ENCODE data around the gene ACMSD. TPM values are rescaled to one million over a fixed set of nuclear protein-coding genes. Genes with fewer than 3 reads are reported as not detected.
"Not testable (repeated sequence)": the region's sequence is repeated elsewhere in the genome, so short reads cannot be mapped to it uniquely, and the experiment has no call there.

Gene ACMSD
- total RNA-seq, 1 experiment from 2014 or later, result not detected

- peak; percentile 79 for DNase-seq
- H2AFZ ChIP-seq (ENCODE audit: low read length), result 0 out of 2 replicates have a peak overlapping the region, but pooled peaks have one; percentile 2
- no peaks in the 10 kb centered on the region for H3K9me2 ChIP-seq (replicated peaks; ENCODE audit: low read length)
- no peaks in the 10 kb centered on the region for H3K36me3 ChIP-seq (ENCODE audit: low read depth, low read length)
- ChIA-PET POLR2A (ENCODE audit: unreplicated experiment) (interaction anchor here (0.6 kb wide), 1 partner anchor 48 kb away, joined by 8 read pairs; no protein-coding TSS in a partner anchor), CTCF (interaction anchor here (0.6 kb wide), 1 partner anchor 132 kb away, joined by 4 read pairs; no protein-coding TSS in a partner anchor)
- peak overlapping the region; percentile 93 for H3K27ac ChIP-seq (ENCODE audit: low read length)
- BruUV-seq (replicated peaks), result no TSS peak
- TF ChIP-seq EZH2phosphoT487 (IDR thresholded peaks at IDR 0.05; ENCODE audit: borderline replicate concordance, low read length) (no peak), EZH2 (IDR thresholded peaks at IDR 0.05; ENCODE audit: low read length, unreplicated experiment) (no peak), CTCF (conservative IDR thresholded peaks at IDR 0.05; ENCODE audit: low read depth, low read length) (no peak)
- no peak overlapping the region for H3K4me3 ChIP-seq (ENCODE audit: low read length)
- peak overlapping the region; percentile 52 for H3K4me2 ChIP-seq (ENCODE audit: low read length)
- H4K20me1 ChIP-seq (ENCODE audit: low read length), result no peaks in the 10 kb centered on the region
- peaks cover 39% of the 10 kb centered on the region for H3K4me1 ChIP-seq (ENCODE audit: insufficient read depth, low read length)
- peaks cover 4% of the 10 kb centered on the region for H3F3A ChIP-seq (ENCODE audit: low read length, unreplicated experiment)
- no peaks in the 10 kb centered on the region for H3K27me3 ChIP-seq (ENCODE audit: low read length)
- peak; percentile 65 for ATAC-seq
- no peaks in the 10 kb centered on the region for H3K9me3 ChIP-seq (ENCODE audit: low read length)
- peak overlapping the region; percentile 50 for H3K9ac ChIP-seq (ENCODE audit: low read length)
- intact Hi-C loops (cut with micrococcal nuclease), result loop anchor here (2.0 kb wide), 1 partner anchor 21 kb away; no protein-coding TSS in a partner anchor
- no peaks in the 10 kb centered on the region for H3K79me2 ChIP-seq (ENCODE audit: low read length)
Observed at GRCh38 chr2:134845719-134846118, 7.3 kb downstream of the ACMSD start.

- DNase-seq, result no peak
- CTCF ChIA-PET, result no interaction called here
- intact Hi-C loops (cut with micrococcal nuclease), result no loop called here
Observed at GRCh38 chr2:134846213-134846612, 7.8 kb downstream of the ACMSD start.

GRCh38 chr2:134847582-134847981 is 9.2 kb downstream of the ACMSD start:
- CTCF ChIA-PET; H3K9me3 ChIP-seq (ENCODE audit: low read length); DNase-seq; intact Hi-C loops (cut with micrococcal nuclease); ATAC-seq; H3K4me2 ChIP-seq (ENCODE audit: low read length); BruUV-seq (replicated peaks); H3K27ac ChIP-seq (ENCODE audit: low read length); H3K9me2 ChIP-seq (replicated peaks; ENCODE audit: low read length); POLR2A ChIA-PET (ENCODE audit: unreplicated experiment); H3K27me3 ChIP-seq (ENCODE audit: low read length); H3F3A ChIP-seq (ENCODE audit: low read length, unreplicated experiment); H3K4me3 ChIP-seq (ENCODE audit: low read length); H3K9ac ChIP-seq (ENCODE audit: low read length); H4K20me1 ChIP-seq (ENCODE audit: low read length); H3K79me2 ChIP-seq (ENCODE audit: low read length); H3K36me3 ChIP-seq (ENCODE audit: low read depth, low read length); H2AFZ ChIP-seq (ENCODE audit: low read length): not testable (repeated sequence)
- peaks cover 37% of the 10 kb centered on the region for H3K4me1 ChIP-seq (ENCODE audit: insufficient read depth, low read length)

More at GRCh38 chr2:134846213-134846612, 7.8 kb downstream of the ACMSD start:
- BruUV-seq (replicated peaks), result no TSS peak
- Histone ChIP-seq H3K27ac (ENCODE audit: low read length) (peak overlapping the region; percentile 93), H3K9ac (ENCODE audit: low read length) (no peak overlapping the region), H3K79me2 (ENCODE audit: low read length) (no peaks in the 10 kb centered on the region), H3K36me3 (ENCODE audit: low read depth, low read length) (no peaks in the 10 kb centered on the region), H3K9me2 (replicated peaks; ENCODE audit: low read length) (no peaks in the 10 kb centered on the region), H2AFZ (ENCODE audit: low read length) (no peak overlapping the region), H3K4me3 (ENCODE audit: low read length) (no peak overlapping the region), H4K20me1 (ENCODE audit: low read length) (no peaks in the 10 kb centered on the region), H3K9me3 (ENCODE audit: low read length) (no peaks in the 10 kb centered on the region), H3K4me1 (ENCODE audit: insufficient read depth, low read length) (peaks cover 39% of the 10 kb centered on the region), H3F3A (ENCODE audit: low read length, unreplicated experiment) (peaks cover 4% of the 10 kb centered on the region), H3K4me2 (ENCODE audit: low read length) (peak overlapping the region; percentile 52), H3K27me3 (ENCODE audit: low read length) (no peaks in the 10 kb centered on the region)
- POLR2A ChIA-PET (ENCODE audit: unreplicated experiment), result no interaction called here
- TF ChIP-seq EZH2phosphoT487 (IDR thresholded peaks at IDR 0.05; ENCODE audit: borderline replicate concordance, low read length), result no peak
- no peak for TF ChIP-seq EZH2 (IDR thresholded peaks at IDR 0.05; ENCODE audit: low read length, unreplicated experiment)
- TF ChIP-seq CTCF (conservative IDR thresholded peaks at IDR 0.05; ENCODE audit: low read depth, low read length), result no peak
- no peak for ATAC-seq

All from PC-3 (cell line).